NCI-H2081 (cell line): ENCODE data around the gene SC5D.

Experiments
- DNase-seq, 2 experiments: peaks; one replicate each; lab custom pipeline; 2025; lab: John Stamatoyannopoulos, UW

SC5D gene

GRCh38 chr11:121328967-121329679, 36.6 kb downstream of the SC5D start:
- no peak for DNase-seq

- no peak for DNase-seq
These were observed 37.3 kb downstream of the SC5D start for GRCh38 chr11:121329781-121330395.

DNA sequence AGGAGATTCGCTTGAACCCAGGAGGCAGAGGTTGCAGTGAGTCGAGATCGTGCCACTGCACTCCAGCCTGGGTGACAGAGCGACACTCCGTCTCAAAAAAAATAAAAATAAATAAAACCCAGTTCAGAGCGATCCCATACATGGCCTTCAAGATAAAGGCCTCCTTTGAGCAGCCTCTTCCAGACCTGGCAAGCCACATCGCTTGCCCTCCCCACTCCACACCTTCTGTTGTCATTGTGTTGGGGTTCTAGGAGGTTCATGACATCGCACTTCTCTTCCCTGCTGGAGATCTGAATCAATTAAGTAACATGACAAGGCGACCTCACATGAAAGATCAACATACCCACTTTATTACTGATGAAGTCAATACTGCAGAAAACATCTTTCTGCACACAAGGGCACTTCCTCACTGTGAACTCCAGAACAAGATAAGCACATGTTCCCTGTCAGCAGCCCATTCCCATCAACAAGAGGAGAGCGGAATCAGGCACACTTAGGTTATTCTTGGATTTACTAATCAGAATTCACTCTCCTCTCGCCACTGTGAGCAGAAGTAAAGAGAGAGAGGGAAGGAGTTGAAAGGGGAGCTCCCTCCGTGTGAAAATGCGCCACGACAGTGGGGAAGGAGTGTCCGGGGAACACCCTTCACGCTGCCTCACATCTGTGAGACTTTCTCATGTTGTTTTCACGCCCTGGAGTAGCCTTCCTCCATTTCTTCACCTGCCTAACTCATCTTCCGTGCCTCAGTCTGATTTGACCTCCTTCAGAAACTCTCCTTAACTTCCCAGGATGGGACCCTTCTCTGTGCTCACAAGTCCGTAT, 38.3 kb downstream of the SC5D start:
- DNase-seq, result no peak

- DNase-seq, result no peak
These were observed 42.6 kb downstream of the SC5D start for GRCh38 chr11:121334973-121335710.

GRCh38 chr11:121336279-121336937, 43.8 kb downstream of the SC5D start:
- no peak for DNase-seq

GRCh38 chr11:121337078-121337477, 44.5 kb downstream of the SC5D start:
- DNase-seq, result no peak

- no peak for DNase-seq
These were observed 45.2 kb downstream of the SC5D start for GRCh38 chr11:121337740-121338272.

- DNase-seq, result no peak
These were observed 46.0 kb downstream of the SC5D start for GRCh38 chr11:121338536-121338935.

DNA sequence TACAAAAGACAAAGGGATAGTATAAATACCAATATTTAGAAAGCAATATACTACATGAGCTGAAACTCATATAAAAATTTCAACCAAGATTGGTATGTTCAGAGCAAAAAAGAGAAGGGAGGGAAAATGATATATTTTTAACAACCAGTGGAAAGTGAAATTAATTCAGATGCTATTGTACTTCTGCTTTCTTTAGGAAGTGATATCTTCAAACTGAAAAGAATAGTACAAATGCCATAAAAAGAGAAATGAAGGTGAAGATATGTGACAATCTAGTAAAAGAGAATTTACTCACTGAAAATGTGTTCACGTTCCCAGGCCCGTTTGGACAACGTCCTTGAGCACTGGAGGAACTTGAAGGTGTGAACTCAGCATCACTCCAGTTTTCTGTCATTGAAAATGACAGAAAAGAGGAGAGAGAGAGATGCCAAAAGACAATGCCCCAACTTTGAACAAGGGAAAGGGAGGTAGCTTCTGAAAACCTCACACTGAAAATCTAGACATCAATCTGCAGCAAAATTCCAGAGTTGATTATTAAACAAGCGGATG, 47.5 kb downstream of the SC5D start:
- DNase-seq, result no peak

GRCh38 chr11:121341609-121342008, 49.0 kb downstream of the SC5D start:
- DNase-seq, result no peak

DNA sequence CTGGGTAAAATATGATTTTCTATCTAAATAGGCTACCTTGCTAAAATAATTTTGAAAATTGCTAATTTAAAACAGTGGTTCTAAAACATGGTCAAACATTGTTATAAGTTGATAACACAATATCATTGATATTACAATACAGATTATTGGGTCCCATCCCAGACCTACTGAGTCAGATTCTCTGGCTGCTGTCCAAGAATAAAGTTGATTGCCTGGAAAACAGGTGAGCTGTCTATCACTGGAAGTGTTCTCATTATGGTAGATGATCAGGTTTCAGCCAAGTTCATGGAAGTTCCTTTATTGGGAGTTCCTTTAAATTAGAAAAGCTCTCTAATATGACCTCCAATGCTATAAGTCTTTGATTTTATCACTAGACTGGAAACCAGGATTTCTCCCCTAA, 52.3 kb downstream of the SC5D start:
- no peak for DNase-seq

- DNase-seq, result no peak
These were observed 54.5 kb downstream of the SC5D start for GRCh38 chr11:121347094-121347493.

- no peak for DNase-seq
These were observed 55.2 kb downstream of the SC5D start for GRCh38 chr11:121347813-121348212.

- no peak for DNase-seq
These were observed 55.8 kb downstream of the SC5D start for GRCh38 chr11:121348220-121348875.

GRCh38 chr11:121349790-121350189, 57.2 kb downstream of the SC5D start:
- DNase-seq, result no peak

DNA sequence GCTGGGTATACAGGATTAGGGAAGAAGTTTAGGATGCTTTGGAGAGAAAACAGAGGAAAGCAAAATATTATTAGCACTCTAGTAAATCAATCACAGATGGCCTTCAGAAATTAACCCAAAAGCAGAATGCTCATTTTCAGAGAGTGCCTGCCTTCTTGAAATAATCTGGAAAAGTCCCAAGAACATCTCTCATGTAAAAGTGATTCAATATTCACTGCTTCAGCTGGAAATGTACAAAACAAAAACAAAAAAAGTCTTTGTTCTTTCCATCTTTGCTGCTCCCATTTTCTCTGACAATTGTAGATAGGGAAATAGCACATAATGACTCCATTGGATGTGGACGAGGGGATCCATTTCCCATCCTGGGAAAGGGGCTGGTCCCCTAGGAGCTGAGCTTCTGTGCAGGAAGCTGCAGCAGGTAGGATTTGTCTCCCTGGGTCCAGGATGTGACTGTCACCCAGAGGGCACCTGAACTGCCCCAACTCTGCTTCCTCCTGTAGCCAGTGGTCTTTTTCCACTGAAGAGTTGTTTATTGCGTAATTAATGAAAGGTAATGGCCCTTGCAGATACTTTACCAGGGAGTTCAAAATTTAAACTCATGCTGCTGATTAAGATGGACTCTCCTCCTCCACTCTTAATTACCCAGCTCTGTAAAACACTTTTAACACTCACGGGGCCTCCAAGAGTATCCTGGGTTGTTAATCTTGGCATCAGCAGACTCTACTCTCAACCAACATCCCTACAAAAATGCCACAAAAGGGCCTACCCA, 57.9 kb downstream of the SC5D start:
- DNase-seq, result no peak

DNA sequence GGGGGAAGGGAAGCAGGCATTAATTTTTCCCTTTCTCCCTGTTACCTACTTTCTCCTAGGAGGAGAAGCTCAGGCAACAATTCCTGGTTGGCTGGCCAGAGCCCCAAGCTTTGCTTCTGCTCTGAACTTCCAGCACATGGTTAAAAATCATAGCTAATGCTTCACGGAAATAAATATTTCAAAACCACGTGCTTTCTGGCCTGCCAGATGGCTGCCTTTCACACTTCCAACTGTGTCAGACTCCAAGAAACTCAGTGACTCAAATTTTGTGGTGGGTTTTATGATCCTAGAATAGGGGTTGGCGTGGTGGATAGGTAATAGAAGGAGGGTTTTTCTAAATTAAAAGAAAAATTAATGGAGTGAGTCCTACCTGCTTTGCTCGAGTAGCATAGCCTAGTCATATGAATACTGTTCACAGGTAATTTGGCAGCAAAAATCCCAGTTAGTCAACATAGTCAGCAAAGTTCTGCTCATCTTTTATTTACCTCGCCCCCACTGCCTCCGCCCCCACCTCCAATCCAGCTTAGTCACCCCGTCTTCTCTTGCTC, 58.6 kb downstream of the SC5D start:
- no peak for DNase-seq

DNA sequence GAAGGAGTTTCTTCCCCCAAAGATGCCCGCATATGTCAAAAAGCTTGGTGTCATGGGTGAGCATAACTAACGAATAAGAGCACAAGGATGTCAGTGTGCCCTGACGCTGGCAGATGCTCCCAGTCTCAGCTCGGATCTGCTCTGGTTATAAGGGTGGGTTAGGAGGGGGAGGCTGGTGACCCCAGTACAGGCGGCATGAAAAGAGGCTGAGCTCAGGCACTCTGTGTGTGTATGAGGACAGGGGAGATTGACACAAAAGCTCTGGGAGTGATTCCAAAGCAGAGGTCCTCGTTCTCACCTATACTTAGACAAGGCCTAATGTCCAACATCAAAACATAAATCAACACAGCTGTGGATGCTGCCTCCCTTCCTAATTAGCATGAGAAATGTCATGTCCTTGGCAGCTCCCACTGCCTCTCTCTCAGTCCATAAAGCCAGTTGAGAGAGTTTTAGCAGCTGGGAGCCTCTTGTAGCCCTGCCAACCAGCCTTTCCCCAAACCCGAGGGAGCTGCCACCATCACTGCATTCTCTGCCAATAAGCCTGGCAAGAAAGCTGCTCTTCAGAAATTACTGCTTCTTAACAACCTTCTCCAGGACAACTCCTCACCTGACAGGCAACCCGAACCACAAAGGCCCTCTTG, 59.8 kb downstream of the SC5D start:
- DNase-seq, result peak; percentile 25 to 62

- DNase-seq, result no peak
These were observed 61.6 kb downstream of the SC5D start for GRCh38 chr11:121354192-121354591.
